Liver (tissue), 3 donors: ENCODE results near the gene ADAMTS14.

ENCODE experiments used
- ATF3 ChIP-seq: IDR thresholded peaks from 2 replicates; pipeline ENCODE4 v1.6.1; 2016; ENCODE audit warnings: antibody characterized with exemption
- SP1 ChIP-seq: IDR thresholded peaks from 2 replicates; pipeline ENCODE4 v1.6.1; 2018; ENCODE audit warnings: antibody characterized with exemption, mild to moderate bottlenecking
- TF ChIP-seq, protein P1 (sequence below): fragments of 150-350 bp; IDR thresholded peaks from 2 replicates; pipeline ENCODE4 v1.5.1; 2017; ENCODE audit warnings: improper control_type of control experiment, low read depth, low read length; ENCODE audit not compliant: missing input control
- TF ChIP-seq, protein P2 (sequence below): IDR thresholded peaks from 2 replicates; pipeline ENCODE4 v1.6.1; 2016; ENCODE audit warnings: antibody characterized with exemption, mild to moderate bottlenecking
- donor health status: healthy.
- donor health status: healthy.

DNA sequence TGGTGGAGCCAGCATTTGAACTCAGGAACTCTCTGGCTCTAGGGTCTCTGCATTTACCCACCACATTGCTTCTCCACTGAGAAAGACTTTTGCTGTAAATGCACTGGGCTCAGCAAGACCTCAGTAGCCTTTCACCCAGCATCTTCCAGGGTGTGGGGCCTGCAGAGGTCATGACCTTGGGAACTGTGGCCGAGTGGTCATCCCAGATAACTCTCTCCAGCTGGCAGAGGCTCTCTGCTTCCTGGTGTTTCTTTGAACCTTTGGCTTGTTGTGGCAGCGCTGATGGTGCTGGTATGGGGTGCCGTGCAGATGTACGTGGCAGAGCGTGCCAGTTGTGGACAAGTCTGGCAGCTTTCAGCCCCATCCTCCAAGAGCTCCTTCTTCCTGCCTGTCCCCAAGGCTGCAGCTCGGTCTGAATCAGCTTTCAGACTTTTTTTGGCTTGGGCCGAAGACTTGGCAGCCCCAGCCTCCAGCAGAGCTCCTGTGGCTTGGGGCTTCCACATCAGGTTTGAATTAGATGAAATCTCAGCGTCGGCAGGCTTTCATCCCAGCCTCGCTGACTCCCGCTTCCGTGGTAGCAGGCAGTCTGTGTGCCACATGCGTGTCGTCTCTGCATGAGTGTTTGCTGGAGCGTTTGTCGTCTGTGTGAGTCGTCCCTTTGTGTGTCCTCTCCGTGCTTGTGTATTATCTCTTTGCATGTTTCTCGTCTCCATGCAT, 21.5 kb downstream of the ADAMTS14 start:
- TF ChIP-seq SP1 = no peak
- TF ChIP-seq, protein P1, sequence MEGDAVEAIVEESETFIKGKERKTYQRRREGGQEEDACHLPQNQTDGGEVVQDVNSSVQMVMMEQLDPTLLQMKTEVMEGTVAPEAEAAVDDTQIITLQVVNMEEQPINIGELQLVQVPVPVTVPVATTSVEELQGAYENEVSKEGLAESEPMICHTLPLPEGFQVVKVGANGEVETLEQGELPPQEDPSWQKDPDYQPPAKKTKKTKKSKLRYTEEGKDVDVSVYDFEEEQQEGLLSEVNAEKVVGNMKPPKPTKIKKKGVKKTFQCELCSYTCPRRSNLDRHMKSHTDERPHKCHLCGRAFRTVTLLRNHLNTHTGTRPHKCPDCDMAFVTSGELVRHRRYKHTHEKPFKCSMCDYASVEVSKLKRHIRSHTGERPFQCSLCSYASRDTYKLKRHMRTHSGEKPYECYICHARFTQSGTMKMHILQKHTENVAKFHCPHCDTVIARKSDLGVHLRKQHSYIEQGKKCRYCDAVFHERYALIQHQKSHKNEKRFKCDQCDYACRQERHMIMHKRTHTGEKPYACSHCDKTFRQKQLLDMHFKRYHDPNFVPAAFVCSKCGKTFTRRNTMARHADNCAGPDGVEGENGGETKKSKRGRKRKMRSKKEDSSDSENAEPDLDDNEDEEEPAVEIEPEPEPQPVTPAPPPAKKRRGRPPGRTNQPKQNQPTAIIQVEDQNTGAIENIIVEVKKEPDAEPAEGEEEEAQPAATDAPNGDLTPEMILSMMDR = no peak
- TF ChIP-seq, protein P2, sequence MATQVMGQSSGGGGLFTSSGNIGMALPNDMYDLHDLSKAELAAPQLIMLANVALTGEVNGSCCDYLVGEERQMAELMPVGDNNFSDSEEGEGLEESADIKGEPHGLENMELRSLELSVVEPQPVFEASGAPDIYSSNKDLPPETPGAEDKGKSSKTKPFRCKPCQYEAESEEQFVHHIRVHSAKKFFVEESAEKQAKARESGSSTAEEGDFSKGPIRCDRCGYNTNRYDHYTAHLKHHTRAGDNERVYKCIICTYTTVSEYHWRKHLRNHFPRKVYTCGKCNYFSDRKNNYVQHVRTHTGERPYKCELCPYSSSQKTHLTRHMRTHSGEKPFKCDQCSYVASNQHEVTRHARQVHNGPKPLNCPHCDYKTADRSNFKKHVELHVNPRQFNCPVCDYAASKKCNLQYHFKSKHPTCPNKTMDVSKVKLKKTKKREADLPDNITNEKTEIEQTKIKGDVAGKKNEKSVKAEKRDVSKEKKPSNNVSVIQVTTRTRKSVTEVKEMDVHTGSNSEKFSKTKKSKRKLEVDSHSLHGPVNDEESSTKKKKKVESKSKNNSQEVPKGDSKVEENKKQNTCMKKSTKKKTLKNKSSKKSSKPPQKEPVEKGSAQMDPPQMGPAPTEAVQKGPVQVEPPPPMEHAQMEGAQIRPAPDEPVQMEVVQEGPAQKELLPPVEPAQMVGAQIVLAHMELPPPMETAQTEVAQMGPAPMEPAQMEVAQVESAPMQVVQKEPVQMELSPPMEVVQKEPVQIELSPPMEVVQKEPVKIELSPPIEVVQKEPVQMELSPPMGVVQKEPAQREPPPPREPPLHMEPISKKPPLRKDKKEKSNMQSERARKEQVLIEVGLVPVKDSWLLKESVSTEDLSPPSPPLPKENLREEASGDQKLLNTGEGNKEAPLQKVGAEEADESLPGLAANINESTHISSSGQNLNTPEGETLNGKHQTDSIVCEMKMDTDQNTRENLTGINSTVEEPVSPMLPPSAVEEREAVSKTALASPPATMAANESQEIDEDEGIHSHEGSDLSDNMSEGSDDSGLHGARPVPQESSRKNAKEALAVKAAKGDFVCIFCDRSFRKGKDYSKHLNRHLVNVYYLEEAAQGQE = no peak
- no peak for TF ChIP-seq ATF3
